Endothelial cell of umbilical vein (primary cell): ENCODE results near the gene MYMX. TPM values are rescaled to one million over a fixed set of nuclear protein-coding genes. Genes with fewer than 3 reads are reported as not detected.
A peak's percentile ranks its signal among the peaks of the same experiment; 100 is the strongest.

ENCODE experiments used
- BruUV-seq: library from RNA; stranded (reverse); fragments of 400-500 nt; replicated peaks from 2 replicates; lab custom pipeline; 2021; lab: Mats Ljungman, UMichigan
- CTCF ChIA-PET: fragments of 300-600, 350-600 bp; sonication (Branson Sonifier 250); formaldehyde crosslinking; loops from one replicate; lab custom pipeline; 2021; ENCODE audit warnings: antibody characterized with exemption, inconsistent platforms; lab: Charles Lee
- POLR2A ChIA-PET: fragments of 300-600, 350-600 bp; sonication (Branson Sonifier 250); formaldehyde crosslinking; loops from one replicate; lab custom pipeline; 2021; ENCODE audit warnings: antibody characterized with exemption, inconsistent platforms; lab: Charles Lee
- DNase-seq: peaks from one replicate; pipeline ENCODE4 v3.0.0-alpha.2; 2011; ENCODE audit warnings: low read depth, low spot score
- FAIRE-seq: peaks from 2 replicates; lab custom pipeline; 2011; peaks lifted over from hg19 to GRCh38; lab: Jason Lieb, UNC
- H2AFZ ChIP-seq: 2 replicates; pipeline ENCODE4 v1.6.0; 2012; ENCODE audit warnings: low read depth, low read length, control low read depth, inconsistent platforms
- H3K27ac ChIP-seq: 2 replicates; pipeline ENCODE4 v1.5.1; 2011; ENCODE audit warnings: low read depth, mild to moderate bottlenecking, control low read depth, low read length, moderate library complexity; ENCODE audit not compliant: insufficient read depth
- H3K27me3 ChIP-seq, 2 experiments: 2 replicates each; pipeline versions ENCODE4 v1.6.0 to v1.6.1; 2011; ENCODE audit warnings: low read length in 2 of 2, mixed read lengths in 1 of 2; ENCODE audit not compliant: control insufficient read depth in 2 of 2, insufficient read depth in 2 of 2
- H3K36me3 ChIP-seq, 2 experiments: 2 replicates in 1 of 2; 3 replicates in 1 of 2; pipeline ENCODE4 v1.5.1; 2011; ENCODE audit warnings: low read length in 2 of 2, mild to moderate bottlenecking in 1 of 2, moderate library complexity in 1 of 2; ENCODE audit not compliant: control insufficient read depth in 2 of 2, insufficient read depth in 2 of 2; ENCODE audit errors: extremely low read depth in 1 of 2
- H3K4me1 ChIP-seq: 3 replicates; pipeline ENCODE4 v1.5.1; 2011; ENCODE audit warnings: mild to moderate bottlenecking, low read length; ENCODE audit not compliant: control insufficient read depth, insufficient read depth; ENCODE audit errors: extremely low read depth
- H3K4me2 ChIP-seq: 2 replicates; pipeline ENCODE4 v1.6.1; 2011; ENCODE audit warnings: low read length, control low read depth, mixed read lengths; ENCODE audit not compliant: insufficient read depth
- H3K4me3 ChIP-seq, 3 experiments: fragments of 200-600 bp in 1 of 3; sonication (generic), shearing (Covaris generic) in 1 of 3; replicated peaks in 1 of 3; 2 replicates each; pipeline ENCODE4 v1.5.1; 2011 to 2016; ENCODE audit warnings: control low read depth in 3 of 3, low read length in 3 of 3, mild to moderate bottlenecking in 2 of 3, inconsistent platforms in 1 of 3, low read depth in 1 of 3, moderate library complexity in 1 of 3; ENCODE audit not compliant: insufficient read depth in 1 of 3
- H3K79me2 ChIP-seq: 2 replicates; pipeline ENCODE4 v1.6.0; 2012; ENCODE audit warnings: low read length, inconsistent platforms; ENCODE audit not compliant: control insufficient read depth, insufficient read depth
- H3K9ac ChIP-seq: replicated peaks from 2 replicates; pipeline ENCODE3; 2011; ENCODE audit warnings: low read length, control low read depth; ENCODE audit not compliant: insufficient read depth; ENCODE audit errors: extremely low read depth
- H3K9me1 ChIP-seq: replicated peaks from 3 replicates; pipeline ENCODE4 v1.6.0; 2011; ENCODE audit warnings: mild to moderate bottlenecking, low read length; ENCODE audit not compliant: control insufficient read depth, insufficient read depth; ENCODE audit errors: extremely low read depth
- H3K9me3 ChIP-seq: replicated peaks from 2 replicates; pipeline ENCODE4 v1.5.1; 2012; ENCODE audit warnings: low read length, inconsistent platforms; ENCODE audit not compliant: control insufficient read depth, insufficient read depth
- H4K20me1 ChIP-seq: replicated peaks from 2 replicates; pipeline ENCODE3; 2011; ENCODE audit warnings: mild to moderate bottlenecking, low read length; ENCODE audit not compliant: control insufficient read depth, insufficient read depth; ENCODE audit errors: extremely low read depth
- CTCF ChIP-seq, 2 donors: IDR thresholded peaks; 1 replicate in 1 of 2; 2 replicates in 1 of 2; pipeline ENCODE4 v1.5.1; 2011; ENCODE audit warnings: low read length in 2 of 2, mild to moderate bottlenecking in 2 of 2, moderate library complexity in 2 of 2, control low read depth in 1 of 2, inconsistent platforms in 1 of 2, low read depth in 1 of 2; ENCODE audit not compliant: insufficient read depth in 1 of 2; ENCODE audit errors: extremely low read depth in 1 of 2
- EZH2 ChIP-seq: IDR thresholded peaks from 2 replicates; pipeline ENCODE4 v1.6.1; 2012; ENCODE audit warnings: borderline replicate concordance, low read depth, mild to moderate bottlenecking, moderate library complexity, low read length, inconsistent platforms; ENCODE audit not compliant: severe bottlenecking
- FOS ChIP-seq: IDR thresholded peaks from 2 replicates; pipeline ENCODE4 v1.6.1; 2011; ENCODE audit warnings: mild to moderate bottlenecking, low read length, moderate library complexity, borderline replicate concordance; ENCODE audit not compliant: insufficient read depth
- GATA2 ChIP-seq: IDR thresholded peaks from 2 replicates; pipeline ENCODE4 v1.7.0; 2011; ENCODE audit warnings: low read depth, mild to moderate bottlenecking, moderate library complexity, mixed read lengths, low read length; ENCODE audit not compliant: insufficient read length, insufficient read depth
- JUN ChIP-seq: IDR thresholded peaks from 2 replicates; pipeline ENCODE4 v1.6.1; 2011; ENCODE audit warnings: borderline replicate concordance, low read depth; ENCODE audit not compliant: insufficient read length, insufficient read depth
- MAX ChIP-seq: IDR thresholded peaks from 2 replicates; pipeline ENCODE4 v1.6.1; 2011; ENCODE audit not compliant: insufficient read depth, insufficient read length
- MYC ChIP-seq: IDR thresholded peaks from one replicate; pipeline ENCODE4 v1.6.1; 2011; ENCODE audit warnings: mild to moderate bottlenecking, low read depth, low read length
- POLR2A ChIP-seq: IDR thresholded peaks from 2 replicates; pipeline ENCODE4 v1.6.1; 2012; ENCODE audit warnings: low read depth, mild to moderate bottlenecking, control low read depth, low read length
- POLR2AphosphoS5 ChIP-seq: IDR thresholded peaks from 2 replicates; pipeline ENCODE4 v1.6.1; 2012; ENCODE audit warnings: low read depth, mild to moderate bottlenecking, control low read depth, low read length, moderate library complexity; ENCODE audit not compliant: insufficient read depth
- dilution Hi-C: fragments of 300-500 bp; cut with MboI; formaldehyde crosslinking; loops from one replicate; pipeline ENCODE4 v1.15.0; 2019; ENCODE audit warnings: low sequenced_read_pairs; ENCODE audit not compliant: extremely low pct_ligation_motif_present
- intact Hi-C: fragments of 100-400 bp; cut with micrococcal nuclease; formaldehyde crosslinking; loops from one replicate; pipeline ENCODE4 v1.10.0; 2022
- polyA plus RNA-seq, 4 experiments: library from polyadenylated mRNA; depleted of rRNA in 3 of 4; stranded (reverse) in 3 of 4; unstranded in 1 of 4; fragments of >200 nt; gene quantifications; 2 replicates each; pipeline versions ENCODE4 v1.2.1 to v1.2.3, GENCODE V29; 2011 to 2012; ENCODE audit warnings: missing spikeins in 1 of 4
- total RNA-seq: library from RNA; stranded (reverse); gene quantifications from 2 replicates; pipeline ENCODE4 v1.2.3, GENCODE V29; 2021

Gene MYMX
- total and polyA plus RNA-seq, 2 donors (not counting 3 experiments of a cell fraction or from before 2014, with no cell fraction given) = 0.18 TPM; not detected in 1

GRCh38 chr6:44246663-44247337 is 30.1 kb downstream of the MYMX start, which contains the start of gene HSP90AB1:
Gene HSP90AB1, plus strand, starts transcription at chr6:44247101. Its CDS starts 1,529 bp downstream, at chr6:44248630.
- peak within 1 kb of the TSS; percentile 77 for H2AFZ ChIP-seq
- ChIA-PET CTCF (interaction anchor here (1.0 to 5.4 kb wide), 9 partner anchors 9 to 150 kb away, joined by 4 to 38 read pairs (median 7); partner anchors contain the start of genes SLC29A1 and SLC35B2), POLR2A (interaction anchor here (0.6 to 3.1 kb wide), 21 partner anchors 9 to 147 kb away, joined by 3 to 49 read pairs (median 4); partner anchors contain the start of genes MRPL14, MYMX, SLC29A1 and SLC35B2)
- H3K9me3 ChIP-seq = no peaks in the 10 kb centered on the region
- no peak for TF ChIP-seq FOS
- no peak for TF ChIP-seq JUN
- TF ChIP-seq EZH2 = no peak
- TF ChIP-seq POLR2A = peak; percentile 100
- TF ChIP-seq POLR2AphosphoS5 = peak; percentile 99
- TF ChIP-seq CTCF (IDR thresholded peaks at IDR 0.05; ENCODE audit: extremely low read depth in 1 of 2, insufficient read depth in 1 of 2, low read depth in 1 of 2, low read length in 2 of 2) = no peak
- TF ChIP-seq MYC = peak; percentile 83
- TF ChIP-seq GATA2 = no peak
- peak; percentile 63 for TF ChIP-seq MAX
- H3K9me1 ChIP-seq = no peaks in the 10 kb centered on the region
- H3K79me2 ChIP-seq = peaks cover 49% of the 10 kb centered on the region
- BruUV-seq = TSS peak; percentile 36
- peak within 1 kb of the TSS; percentile 93 for H3K9ac ChIP-seq
- dilution Hi-C loops (no loop called here), intact Hi-C loops (loop anchor here (1.0 to 2.0 kb wide), 3 partner anchors 8 to 68 kb away; no protein-coding TSS in a partner anchor)
- H3K27me3 ChIP-seq = no peaks in the 10 kb centered on the region
- H3K27ac ChIP-seq = peak within 1 kb of the TSS; percentile 65
- peaks cover 22 to 26% of the 10 kb centered on the region in 2 experiments for H3K36me3 ChIP-seq
- peak within 1 kb of the TSS; percentile 54 to 85 (median 76) for H3K4me3 ChIP-seq
- DNase-seq (peak; percentile 98), FAIRE-seq (peak; percentile 90)
- peaks cover 26% of the 10 kb centered on the region for H3K4me1 ChIP-seq
- peak within 1 kb of the TSS; percentile 96 for H3K4me2 ChIP-seq
- H4K20me1 ChIP-seq = peaks cover 9% of the 10 kb centered on the region
